ENCODE measurements around the gene MAML2.
A peak's percentile ranks its signal among the peaks of the same experiment; 100 is the strongest.

MAML2 gene

GRCh38 chr11:96328395-96329010 lies 14.5 kb downstream of the MAML2 start:
- no peak overlapping the region for H3K4me3 ChIP-seq (ENCODE audit: low read depth, low read length)
- TF ChIP-seq CTCF (IDR thresholded peaks at IDR 0.05; ENCODE audit: low read depth, low read length), result no peak
- DNase-seq (ENCODE audit: low read depth, low spot score), result peak; percentile 46
- in situ Hi-C loops (cut with HindIII; ENCODE audit: low sequenced_read_pairs), result no loop called here

- H3K4me3 ChIP-seq (ENCODE audit: low read depth, low read length), result no peak overlapping the region
- DNase-seq (ENCODE audit: low read depth, low spot score), result no peak
- in situ Hi-C loops (cut with HindIII; ENCODE audit: low sequenced_read_pairs), result no loop called here
- no peak for TF ChIP-seq CTCF (IDR thresholded peaks at IDR 0.05; ENCODE audit: low read depth, low read length)
Measured at GRCh38 chr11:96326959-96327358, 16.0 kb downstream of the MAML2 start.

DNA sequence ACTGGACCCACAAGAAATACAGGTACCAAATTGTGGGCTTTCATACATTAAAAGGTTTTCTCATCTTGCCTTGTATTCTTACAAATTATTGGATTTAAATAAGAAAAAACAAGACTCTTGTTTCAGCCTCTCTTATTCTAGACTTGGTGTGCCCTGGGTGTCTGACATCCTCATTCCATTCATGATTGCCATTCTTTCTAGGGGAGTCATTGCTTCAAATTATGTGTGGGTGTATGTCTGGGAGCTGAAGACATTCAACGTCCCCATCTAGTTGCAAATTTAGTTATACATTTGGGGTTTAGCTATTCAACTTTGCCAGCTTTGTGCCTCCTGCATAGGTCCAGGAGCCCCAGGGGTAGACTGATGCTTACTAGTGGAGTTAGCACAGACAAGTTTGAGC lies 18.1 kb downstream of the MAML2 start:
- no peak overlapping the region for H3K4me3 ChIP-seq (ENCODE audit: low read depth, low read length)
- in situ Hi-C loops (cut with HindIII; ENCODE audit: low sequenced_read_pairs), result no loop called here
- TF ChIP-seq CTCF (IDR thresholded peaks at IDR 0.05; ENCODE audit: low read depth, low read length), result no peak
- peak; percentile 78 for DNase-seq (ENCODE audit: low read depth, low spot score)

DNA sequence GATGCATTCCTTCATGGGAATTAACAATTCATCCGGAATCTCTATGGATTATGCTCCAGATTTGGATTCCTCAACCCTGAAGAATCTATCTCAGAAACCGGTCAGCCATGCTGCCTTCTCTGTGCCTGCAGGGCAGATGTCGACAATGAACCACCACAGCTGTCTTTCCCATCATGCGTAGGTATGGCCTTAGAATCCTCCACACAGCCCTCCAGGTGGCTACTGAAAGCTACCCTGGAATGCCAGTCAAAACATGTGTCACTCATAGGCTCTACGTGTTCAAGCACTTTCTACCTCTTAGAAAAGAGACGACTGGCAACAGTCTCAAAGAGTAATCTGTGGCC lies 19.4 kb downstream of the MAML2 start:
- H3K4me3 ChIP-seq (ENCODE audit: low read depth, low read length), result no peak overlapping the region
- DNase-seq (ENCODE audit: low read depth, low spot score), result no peak
- in situ Hi-C loops (cut with HindIII; ENCODE audit: low sequenced_read_pairs), result no loop called here
- no peak for TF ChIP-seq CTCF (IDR thresholded peaks at IDR 0.05; ENCODE audit: low read depth, low read length)

GRCh38 chr11:96322775-96323641 lies 20.0 kb downstream of the MAML2 start:
- H3K4me3 ChIP-seq (ENCODE audit: low read depth, low read length), result no peak overlapping the region
- no peak for TF ChIP-seq CTCF (IDR thresholded peaks at IDR 0.05; ENCODE audit: low read depth, low read length)
- DNase-seq (ENCODE audit: low read depth, low spot score), result no peak
- in situ Hi-C loops (cut with HindIII; ENCODE audit: low sequenced_read_pairs), result no loop called here

- no peak for TF ChIP-seq CTCF (IDR thresholded peaks at IDR 0.05; ENCODE audit: low read depth, low read length)
- in situ Hi-C loops (cut with HindIII; ENCODE audit: low sequenced_read_pairs), result no loop called here
- H3K4me3 ChIP-seq (ENCODE audit: low read depth, low read length), result no peak overlapping the region
- DNase-seq (ENCODE audit: low read depth, low spot score), result no peak
Measured at GRCh38 chr11:96321091-96321490, 21.9 kb downstream of the MAML2 start.

Measured in astrocyte of the spinal cord (primary cell).